ENCODE measurements around the gene RBM15B.

RBM15B gene

GRCh38 chr3:51378726-51379125 is 12.4 kb upstream of the RBM15B start:
- WGBS, result 83% methylated on average over 2 of the region's 2 CpGs
- H3K9me3 ChIP-seq (ENCODE audit: insufficient read depth, low read depth, low read length), result no peaks in the 10 kb centered on the region
- no peak overlapping the region for H3K9ac ChIP-seq (ENCODE audit: low read depth, low read length)
- H3K27ac ChIP-seq (ENCODE audit: low read depth, low read length), result no peak overlapping the region
- peaks cover 8% of the 10 kb centered on the region for H3K4me1 ChIP-seq (ENCODE audit: insufficient read depth, low read length)
- no peak overlapping the region for H3K4me3 ChIP-seq (ENCODE audit: low read length)
- H3K36me3 ChIP-seq (ENCODE audit: insufficient read depth, low read length), result 0 out of 2 replicates have a peak, but pooled peaks cover 7% of the 10 kb centered on the region
- no peaks in the 10 kb centered on the region for H3K27me3 ChIP-seq (ENCODE audit: insufficient read depth, low read length)

- Histone ChIP-seq H3K9me3 (ENCODE audit: insufficient read depth, low read depth, low read length) (no peaks in the 10 kb centered on the region), H3K4me3 (ENCODE audit: low read length) (no peak overlapping the region), H3K27me3 (ENCODE audit: insufficient read depth, low read length) (no peaks in the 10 kb centered on the region), H3K9ac (ENCODE audit: low read depth, low read length) (no peak overlapping the region), H3K4me1 (ENCODE audit: insufficient read depth, low read length) (peaks cover 11% of the 10 kb centered on the region), H3K36me3 (ENCODE audit: insufficient read depth, low read length) (0 out of 2 replicates have a peak, but pooled peaks cover 7% of the 10 kb centered on the region), H3K27ac (ENCODE audit: low read depth, low read length) (no peak overlapping the region)
- WGBS, result 89% methylated on average over 8 of the region's 8 CpGs
Measured at GRCh38 chr3:51379301-51379700, 11.8 kb upstream of the RBM15B start.

GRCh38 chr3:51379746-51380455 is 11.2 kb upstream of the RBM15B start:
- Histone ChIP-seq H3K9me3 (ENCODE audit: insufficient read depth, low read depth, low read length) (no peaks in the 10 kb centered on the region), H3K4me1 (ENCODE audit: insufficient read depth, low read length) (peaks cover 11% of the 10 kb centered on the region), H3K4me3 (ENCODE audit: low read length) (no peak overlapping the region), H3K36me3 (ENCODE audit: insufficient read depth, low read length) (0 out of 2 replicates have a peak, but pooled peaks cover 2% of the 10 kb centered on the region), H3K27ac (ENCODE audit: low read depth, low read length) (no peak overlapping the region), H3K27me3 (ENCODE audit: insufficient read depth, low read length) (no peaks in the 10 kb centered on the region), H3K9ac (ENCODE audit: low read depth, low read length) (no peak overlapping the region)
- WGBS, result 91% methylated on average over 8 of the region's 8 CpGs

GRCh38 chr3:51380601-51381332 is 10.3 kb upstream of the RBM15B start:
- Histone ChIP-seq H3K36me3 (ENCODE audit: insufficient read depth, low read length) (no peaks in the 10 kb centered on the region), H3K9ac (ENCODE audit: low read depth, low read length) (no peak overlapping the region), H3K27me3 (ENCODE audit: insufficient read depth, low read length) (no peaks in the 10 kb centered on the region), H3K4me3 (ENCODE audit: low read length) (no peak overlapping the region), H3K27ac (ENCODE audit: low read depth, low read length) (no peak overlapping the region), H3K4me1 (ENCODE audit: insufficient read depth, low read length) (peaks cover 11% of the 10 kb centered on the region), H3K9me3 (ENCODE audit: insufficient read depth, low read depth, low read length) (no peaks in the 10 kb centered on the region)
- 92% methylated on average over 15 of the region's 15 CpGs for WGBS

GRCh38 chr3:51381333-51381705 is 9.8 kb upstream of the RBM15B start:
- Histone ChIP-seq H3K4me3 (ENCODE audit: low read length) (no peak overlapping the region), H3K27ac (ENCODE audit: low read depth, low read length) (no peak overlapping the region), H3K36me3 (ENCODE audit: insufficient read depth, low read length) (peaks cover 4% of the 10 kb centered on the region), H3K4me1 (ENCODE audit: insufficient read depth, low read length) (peaks cover 14% of the 10 kb centered on the region), H3K9me3 (ENCODE audit: insufficient read depth, low read depth, low read length) (no peaks in the 10 kb centered on the region), H3K9ac (ENCODE audit: low read depth, low read length) (no peak overlapping the region), H3K27me3 (ENCODE audit: insufficient read depth, low read length) (no peaks in the 10 kb centered on the region)
- whole genome bisulfite sequencing, result 94% methylated on average over 18 of the region's 18 CpGs

- WGBS, result 89% methylated on average over 3 of the region's 4 CpGs
- Histone ChIP-seq H3K27ac (ENCODE audit: low read depth, low read length) (no peak overlapping the region), H3K4me1 (ENCODE audit: insufficient read depth, low read length) (peaks cover 18% of the 10 kb centered on the region)
Measured at GRCh38 chr3:51382076-51382745, 8.9 kb upstream of the RBM15B start.

GRCh38 chr3:51382947-51383578 is 8.0 kb upstream of the RBM15B start:
- no peak overlapping the region for H3K27ac ChIP-seq (ENCODE audit: low read depth, low read length)
- peak overlapping the region; percentile 95; the same call in 1 of the 2 replicates for H3K9ac ChIP-seq (ENCODE audit: low read depth, low read length)
- peak overlapping the region; percentile 90 for H3K4me3 ChIP-seq (ENCODE audit: low read length)
- no peaks in the 10 kb centered on the region for H3K9me3 ChIP-seq (ENCODE audit: insufficient read depth, low read depth, low read length)
- H3K36me3 ChIP-seq (ENCODE audit: insufficient read depth, low read length), result peaks cover 20% of the 10 kb centered on the region
- H3K27me3 ChIP-seq (ENCODE audit: insufficient read depth, low read length), result no peaks in the 10 kb centered on the region
- peaks cover 18% of the 10 kb centered on the region for H3K4me1 ChIP-seq (ENCODE audit: insufficient read depth, low read length)
- WGBS, result 94% methylated on average over 3 of the region's 3 CpGs

More at GRCh38 chr3:51382076-51382745, 8.9 kb upstream of the RBM15B start:
- Histone ChIP-seq H3K36me3 (ENCODE audit: insufficient read depth, low read length) (peaks cover 11% of the 10 kb centered on the region), H3K27me3 (ENCODE audit: insufficient read depth, low read length) (no peaks in the 10 kb centered on the region), H3K4me3 (ENCODE audit: low read length) (no peak overlapping the region), H3K9me3 (ENCODE audit: insufficient read depth, low read depth, low read length) (no peaks in the 10 kb centered on the region), H3K9ac (ENCODE audit: low read depth, low read length) (no peak overlapping the region)

GRCh38 chr3:51384055-51384725 is 6.9 kb upstream of the RBM15B start:
- peak overlapping the region; percentile 96 for H3K27ac ChIP-seq (ENCODE audit: low read depth, low read length)

GRCh38 chr3:51384726-51385473 is 6.2 kb upstream of the RBM15B start, which contains the start of gene MANF:
TSS of gene MANF (plus strand) at chr3:51385291. CDS start at chr3:51385343, 52 bp downstream.
- H3K9me3 ChIP-seq (ENCODE audit: insufficient read depth, low read depth, low read length), result no peaks in the 10 kb centered on the region
- H3K4me1 ChIP-seq (ENCODE audit: insufficient read depth, low read length), result peaks cover 18% of the 10 kb centered on the region
- no peaks in the 10 kb centered on the region for H3K27me3 ChIP-seq (ENCODE audit: insufficient read depth, low read length)
- H3K4me3 ChIP-seq (ENCODE audit: low read length), result peak within 1 kb of the TSS; percentile 90
- H3K9ac ChIP-seq (ENCODE audit: low read depth, low read length), result peak within 1 kb of the TSS; percentile 95
- under 1% methylated on average over 65 of the region's 65 CpGs for WGBS
- H3K27ac ChIP-seq (ENCODE audit: low read depth, low read length), result peak within 1 kb of the TSS; percentile 96
- H3K36me3 ChIP-seq (ENCODE audit: insufficient read depth, low read length), result peaks cover 38% of the 10 kb centered on the region

More at GRCh38 chr3:51384055-51384725, 6.9 kb upstream of the RBM15B start:
- Histone ChIP-seq H3K9ac (ENCODE audit: low read depth, low read length) (peak overlapping the region; percentile 95), H3K27me3 (ENCODE audit: insufficient read depth, low read length) (no peaks in the 10 kb centered on the region), H3K4me3 (ENCODE audit: low read length) (peak overlapping the region; percentile 90), H3K9me3 (ENCODE audit: insufficient read depth, low read depth, low read length) (no peaks in the 10 kb centered on the region), H3K36me3 (ENCODE audit: insufficient read depth, low read length) (peaks cover 31% of the 10 kb centered on the region), H3K4me1 (ENCODE audit: insufficient read depth, low read length) (peaks cover 18% of the 10 kb centered on the region)
- WGBS, result 1% methylated on average over 29 of the region's 29 CpGs

GRCh38 chr3:51385621-51386091 is 5.4 kb upstream of the RBM15B start:
- peaks cover 45% of the 10 kb centered on the region for H3K36me3 ChIP-seq (ENCODE audit: insufficient read depth, low read length)
- 5% methylated on average over 18 of the region's 18 CpGs for WGBS
- no peaks in the 10 kb centered on the region for H3K27me3 ChIP-seq (ENCODE audit: insufficient read depth, low read length)
- H3K27ac ChIP-seq (ENCODE audit: low read depth, low read length), result peak overlapping the region; percentile 58
- peaks cover 18% of the 10 kb centered on the region for H3K4me1 ChIP-seq (ENCODE audit: insufficient read depth, low read length)
- H3K9me3 ChIP-seq (ENCODE audit: insufficient read depth, low read depth, low read length), result no peaks in the 10 kb centered on the region
- H3K4me3 ChIP-seq (ENCODE audit: low read length), result peak overlapping the region; percentile 90
- peak overlapping the region; percentile 93 for H3K9ac ChIP-seq (ENCODE audit: low read depth, low read length)
